ENCODE results near the gene USP35. TPM values are rescaled to one million over a fixed set of nuclear protein-coding genes. Genes with fewer than 3 reads are reported as not detected.
"Not testable (repeated sequence)": the region's sequence is repeated elsewhere in the genome, so short reads cannot be mapped to it uniquely, and the experiment has no call there.

The USP35 gene
- total RNA-seq, 3 donors from 2014 or later, result 5.1 to 16.1 (median 11.3) TPM

- intact Hi-C loops (cut with DNase I; ENCODE audit: low total_unique reads), result no loop called here
- H3K4me3 ChIP-seq, result no peak overlapping the region
These were observed 17.7 kb upstream of the USP35 start for GRCh38 chr11:78170874-78171549.

DNA sequence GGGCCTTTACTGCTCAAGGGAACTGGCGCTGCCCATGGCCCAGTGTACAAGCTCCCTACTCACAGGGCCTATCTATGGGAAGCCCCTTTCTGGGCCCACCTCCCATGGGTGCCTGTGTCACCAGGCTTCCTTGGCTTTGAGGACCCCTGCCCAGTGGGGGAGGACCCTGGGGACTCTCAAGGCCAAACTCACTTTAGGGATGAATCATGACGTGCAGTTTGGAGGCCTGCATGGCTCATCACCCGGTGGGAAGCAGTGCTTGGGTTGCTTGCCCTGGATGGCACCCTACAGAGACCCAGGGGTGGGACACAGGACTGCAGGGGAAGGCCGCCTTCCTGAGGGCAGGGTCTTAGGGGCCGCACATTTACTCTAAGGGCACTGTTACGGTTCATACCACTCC, 16.8 kb upstream of the USP35 start:
- TF ChIP-seq POLR2A (IDR thresholded peaks at IDR 0.05), result no peak
- no peak for TF ChIP-seq POLR2AphosphoS5 (IDR thresholded peaks at IDR 0.05)
- no peak for TF ChIP-seq CTCF (IDR thresholded peaks at IDR 0.05)
- Histone ChIP-seq H3K4me1 (no peaks in the 10 kb centered on the region), H3K27me3 (no peaks in the 10 kb centered on the region), H3K36me3 (no peaks in the 10 kb centered on the region), H3K4me3 (no peak overlapping the region), H3K9me3 (no peaks in the 10 kb centered on the region), H3K27ac (no peak overlapping the region)
- intact Hi-C loops (cut with DNase I; ENCODE audit: low total_unique reads), result no loop called here
- DNase-seq (ENCODE audit: low spot score in 2 of 2), result no peak

More at GRCh38 chr11:78170874-78171549, 17.7 kb upstream of the USP35 start:
- Histone ChIP-seq H3K27ac (no peak overlapping the region), H3K27me3 (no peaks in the 10 kb centered on the region), H3K4me1 (no peaks in the 10 kb centered on the region), H3K36me3 (no peaks in the 10 kb centered on the region), H3K9me3 (no peaks in the 10 kb centered on the region)
- DNase-seq (ENCODE audit: low spot score in 2 of 2), result no peak
- TF ChIP-seq POLR2A (IDR thresholded peaks at IDR 0.05) (no peak), CTCF (IDR thresholded peaks at IDR 0.05) (no peak), POLR2AphosphoS5 (IDR thresholded peaks at IDR 0.05) (no peak)

DNA sequence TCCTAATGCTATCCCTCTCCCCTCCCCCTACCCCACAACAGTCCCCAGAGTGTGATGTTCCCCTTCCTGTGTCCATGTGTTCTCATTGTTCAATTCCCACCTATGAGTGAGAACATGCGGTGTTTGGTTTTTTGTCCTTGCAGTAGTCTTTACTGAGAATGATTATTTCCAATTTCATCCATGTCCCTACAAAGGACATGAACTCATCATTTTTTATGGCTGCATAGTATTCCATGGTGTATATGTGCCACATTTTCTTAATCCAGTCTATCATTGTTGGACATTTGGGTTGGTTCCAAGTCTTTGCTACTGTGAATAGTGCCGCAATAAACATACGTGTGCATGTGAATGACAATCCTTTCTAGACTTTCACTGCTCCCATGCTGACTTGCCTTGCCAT, 12.9 kb upstream of the USP35 start:
- H3K4me1 ChIP-seq; H3K9me3 ChIP-seq; intact Hi-C loops (cut with DNase I; ENCODE audit: low total_unique reads); DNase-seq (ENCODE audit: low spot score in 2 of 2); H3K36me3 ChIP-seq; H3K27ac ChIP-seq; H3K27me3 ChIP-seq; H3K4me3 ChIP-seq: not testable (repeated sequence)

DNA sequence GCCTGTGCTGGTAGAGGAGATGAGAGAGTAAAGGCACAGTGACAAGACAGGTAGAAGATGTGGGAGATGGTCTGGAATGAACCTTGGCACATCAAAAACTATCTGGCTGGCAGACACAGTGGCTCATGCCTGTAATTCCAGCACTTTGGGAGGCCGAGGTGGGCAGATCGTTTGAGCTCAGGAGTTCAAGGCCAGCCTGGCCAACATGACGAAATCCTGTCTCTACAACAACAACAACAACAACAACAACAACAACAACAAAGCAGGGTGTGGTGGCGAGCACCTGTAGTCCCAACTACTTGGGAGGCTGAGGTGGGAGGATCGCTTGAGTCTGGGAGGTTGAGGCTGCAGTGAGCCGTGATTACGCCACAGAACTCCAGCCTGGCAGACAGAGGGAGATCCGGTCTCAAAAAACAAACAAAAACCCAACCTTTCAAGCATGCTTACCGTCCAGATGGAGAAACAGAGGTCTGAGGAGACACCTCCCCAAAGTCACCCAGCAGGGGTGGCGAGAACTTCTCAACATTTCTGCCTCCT, 12.0 kb upstream of the USP35 start:
- intact Hi-C loops (cut with DNase I; ENCODE audit: low total_unique reads), result no loop called here
- H3K36me3 ChIP-seq, result no peaks in the 10 kb centered on the region
- TF ChIP-seq CTCF (IDR thresholded peaks at IDR 0.05), result no peak
- TF ChIP-seq POLR2AphosphoS5 (IDR thresholded peaks at IDR 0.05), result no peak
- no peak for TF ChIP-seq POLR2A (IDR thresholded peaks at IDR 0.05)
- H3K4me3 ChIP-seq, result no peak overlapping the region
- no peak overlapping the region for H3K27ac ChIP-seq
- H3K9me3 ChIP-seq, result no peaks in the 10 kb centered on the region
- H3K4me1 ChIP-seq, result no peaks in the 10 kb centered on the region
- no peaks in the 10 kb centered on the region for H3K27me3 ChIP-seq
- DNase-seq (ENCODE audit: low spot score in 2 of 2), result no peak

DNA sequence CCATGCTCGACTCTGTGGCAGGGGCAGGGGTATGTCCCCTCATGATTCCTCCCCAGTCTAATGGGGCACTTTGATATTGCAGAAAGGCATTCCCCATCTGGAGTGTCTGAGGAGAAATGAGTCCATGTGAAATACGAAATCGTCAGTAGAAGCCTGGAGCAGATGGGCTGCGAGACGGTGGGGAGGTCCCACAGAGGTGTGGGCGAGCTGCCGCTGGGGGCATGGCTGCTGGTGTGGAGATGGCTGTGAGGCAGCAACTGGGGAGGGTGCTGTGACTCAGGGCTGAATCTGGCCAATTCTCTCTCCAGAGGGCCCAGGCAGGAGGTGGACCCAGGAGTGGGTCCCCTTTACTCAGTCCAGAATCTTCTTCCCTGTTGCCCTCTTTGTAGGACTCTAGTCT, 11.5 kb upstream of the USP35 start:
- no peak for TF ChIP-seq POLR2A (IDR thresholded peaks at IDR 0.05)
- no peak overlapping the region for H3K27ac ChIP-seq
- no peaks in the 10 kb centered on the region for H3K27me3 ChIP-seq
- H3K36me3 ChIP-seq, result no peaks in the 10 kb centered on the region
- DNase-seq (ENCODE audit: low spot score in 2 of 2), result no peak
- H3K4me3 ChIP-seq, result no peak overlapping the region
- H3K4me1 ChIP-seq, result no peaks in the 10 kb centered on the region
- intact Hi-C loops (cut with DNase I; ENCODE audit: low total_unique reads), result no loop called here
- H3K9me3 ChIP-seq, result no peaks in the 10 kb centered on the region

DNA sequence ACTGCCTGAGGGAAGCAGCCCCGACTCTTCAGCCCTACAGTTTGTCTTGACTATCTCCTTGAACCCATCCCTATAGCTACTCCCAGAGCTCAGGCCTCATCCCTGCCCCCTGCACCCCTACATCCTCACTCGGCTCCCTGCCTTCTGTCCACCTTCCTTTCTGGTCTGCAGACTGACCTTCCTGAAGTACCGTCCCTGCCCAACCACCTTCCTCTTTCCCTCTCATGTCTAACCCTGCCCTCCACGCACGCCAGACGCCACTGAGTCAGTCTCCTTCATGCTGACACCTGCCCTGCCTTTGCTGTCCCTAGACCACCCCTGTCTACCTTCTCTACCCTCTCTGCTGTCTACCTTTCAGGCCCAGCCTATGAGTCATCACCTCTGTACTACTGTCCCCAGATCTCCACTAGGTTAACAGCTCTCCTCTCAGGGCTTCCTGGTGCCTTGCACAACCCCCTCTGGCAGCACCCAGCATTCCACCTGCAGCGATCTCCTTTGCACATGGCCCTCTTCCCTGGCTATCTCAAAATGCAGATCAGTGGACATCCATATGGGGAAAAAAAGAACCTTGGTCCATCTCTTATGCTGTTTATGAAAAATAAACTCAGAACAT, 9.2 kb upstream of the USP35 start:
- Histone ChIP-seq H3K27ac (no peak overlapping the region), H3K4me1 (no peaks in the 10 kb centered on the region), H3K36me3 (no peaks in the 10 kb centered on the region), H3K27me3 (no peaks in the 10 kb centered on the region), H3K4me3 (no peak overlapping the region), H3K9me3 (no peaks in the 10 kb centered on the region)
- intact Hi-C loops (cut with DNase I; ENCODE audit: low total_unique reads), result no loop called here
- TF ChIP-seq CTCF (IDR thresholded peaks at IDR 0.05), result no peak
- no peak for TF ChIP-seq POLR2AphosphoS5 (IDR thresholded peaks at IDR 0.05)
- no peak for TF ChIP-seq POLR2A (IDR thresholded peaks at IDR 0.05)
- no peak for DNase-seq (ENCODE audit: low spot score in 2 of 2)

All from breast epithelium (tissue), 4 donors.